Rectal smooth muscle tissue (tissue), 1 donor: Measurements from ENCODE around the gene STARD9.
A peak's percentile ranks its signal among the peaks of the same experiment; 100 is the strongest.

ENCODE experiments used
- H3K27ac ChIP-seq: one replicate; pipeline ENCODE4 v1.7.0; 2013; ENCODE audit warnings: low read depth, low read length, inconsistent platforms
- H3K27me3 ChIP-seq: one replicate; pipeline ENCODE4 v1.7.0; 2013; ENCODE audit warnings: low read length; ENCODE audit not compliant: control insufficient read depth, insufficient read depth
- H3K36me3 ChIP-seq: one replicate; pipeline ENCODE4 v1.7.0; 2013; ENCODE audit warnings: low read length; ENCODE audit not compliant: control insufficient read depth, insufficient read depth
- H3K4me1 ChIP-seq: one replicate; pipeline ENCODE4 v1.7.0; 2013; ENCODE audit warnings: low read length; ENCODE audit not compliant: control insufficient read depth, insufficient read depth
- H3K4me3 ChIP-seq: one replicate; pipeline ENCODE4 v1.7.0; 2013; ENCODE audit warnings: low read length
- H3K9ac ChIP-seq: one replicate; pipeline ENCODE4 v1.7.0; 2013; ENCODE audit warnings: low read length

Gene STARD9

GRCh38 chr15:42576040-42576594, 711 bp downstream of the STARD9 start:
- H3K4me3 ChIP-seq = peak overlapping the region; percentile 95
- peak overlapping the region; percentile 93 for H3K27ac ChIP-seq
- no peaks in the 10 kb centered on the region for H3K27me3 ChIP-seq
- H3K4me1 ChIP-seq = peaks cover 17% of the 10 kb centered on the region
- peak overlapping the region; percentile 80 for H3K9ac ChIP-seq
- no peaks in the 10 kb centered on the region for H3K36me3 ChIP-seq

GRCh38 chr15:42576776-42577175, 1.4 kb downstream of the STARD9 start:
- no peaks in the 10 kb centered on the region for H3K27me3 ChIP-seq
- no peak overlapping the region for H3K9ac ChIP-seq
- H3K4me3 ChIP-seq = peak overlapping the region; percentile 95
- peaks cover 20% of the 10 kb centered on the region for H3K4me1 ChIP-seq
- H3K36me3 ChIP-seq = no peaks in the 10 kb centered on the region
- H3K27ac ChIP-seq = peak overlapping the region; percentile 24

GRCh38 chr15:42577514-42578031, 2.2 kb downstream of the STARD9 start:
- H3K4me1 ChIP-seq = peaks cover 28% of the 10 kb centered on the region
- no peaks in the 10 kb centered on the region for H3K36me3 ChIP-seq
- no peak overlapping the region for H3K9ac ChIP-seq
- peak overlapping the region; percentile 45 for H3K27ac ChIP-seq
- H3K27me3 ChIP-seq = no peaks in the 10 kb centered on the region
- peak overlapping the region; percentile 27 for H3K4me3 ChIP-seq

- H3K4me1 ChIP-seq = peaks cover 36% of the 10 kb centered on the region
- H3K36me3 ChIP-seq = no peaks in the 10 kb centered on the region
- no peaks in the 10 kb centered on the region for H3K27me3 ChIP-seq
- H3K4me3 ChIP-seq = no peak overlapping the region
- no peak overlapping the region for H3K9ac ChIP-seq
- no peak overlapping the region for H3K27ac ChIP-seq
These were observed 3.7 kb downstream of the STARD9 start for GRCh38 chr15:42578984-42579537.

- Histone ChIP-seq H3K9ac (peak overlapping the region; percentile 66), H3K4me1 (peaks cover 39% of the 10 kb centered on the region), H3K4me3 (peak overlapping the region; percentile 68), H3K27me3 (no peaks in the 10 kb centered on the region), H3K36me3 (no peaks in the 10 kb centered on the region), H3K27ac (peak overlapping the region; percentile 91)
These were observed 5.9 kb downstream of the STARD9 start for GRCh38 chr15:42581272-42581730.

GRCh38 chr15:42582569-42583375, 7.4 kb downstream of the STARD9 start:
- Histone ChIP-seq H3K4me3 (peak overlapping the region; percentile 44), H3K4me1 (peaks cover 29% of the 10 kb centered on the region), H3K27me3 (no peaks in the 10 kb centered on the region), H3K9ac (peak overlapping the region; percentile 18), H3K36me3 (no peaks in the 10 kb centered on the region), H3K27ac (peak overlapping the region; percentile 91)

- no peak overlapping the region for H3K9ac ChIP-seq
- peak overlapping the region; percentile 91 for H3K27ac ChIP-seq
- H3K4me1 ChIP-seq = peaks cover 29% of the 10 kb centered on the region
- no peaks in the 10 kb centered on the region for H3K36me3 ChIP-seq
- H3K4me3 ChIP-seq = peak overlapping the region; percentile 44
- no peaks in the 10 kb centered on the region for H3K27me3 ChIP-seq
These were observed 8.8 kb downstream of the STARD9 start for GRCh38 chr15:42584031-42584765.

- Histone ChIP-seq H3K9ac (no peak overlapping the region), H3K27me3 (no peaks in the 10 kb centered on the region), H3K4me3 (no peak overlapping the region), H3K36me3 (no peaks in the 10 kb centered on the region), H3K4me1 (peaks cover 20% of the 10 kb centered on the region), H3K27ac (peak overlapping the region; percentile 30)
These were observed 15.3 kb downstream of the STARD9 start for GRCh38 chr15:42590619-42591237.

GRCh38 chr15:42591238-42591934, 16.0 kb downstream of the STARD9 start:
- Histone ChIP-seq H3K4me3 (no peak overlapping the region), H3K27me3 (no peaks in the 10 kb centered on the region), H3K27ac (peak overlapping the region; percentile 30), H3K36me3 (no peaks in the 10 kb centered on the region), H3K9ac (no peak overlapping the region), H3K4me1 (peaks cover 27% of the 10 kb centered on the region)

GRCh38 chr15:42592716-42593115, 17.3 kb downstream of the STARD9 start:
- no peak overlapping the region for H3K4me3 ChIP-seq
- H3K9ac ChIP-seq = no peak overlapping the region
- peak overlapping the region; percentile 44 for H3K27ac ChIP-seq
- no peaks in the 10 kb centered on the region for H3K36me3 ChIP-seq
- H3K27me3 ChIP-seq = no peaks in the 10 kb centered on the region
- peaks cover 29% of the 10 kb centered on the region for H3K4me1 ChIP-seq

GRCh38 chr15:42593143-42593542, 17.7 kb downstream of the STARD9 start:
- Histone ChIP-seq H3K27me3 (no peaks in the 10 kb centered on the region), H3K4me3 (no peak overlapping the region), H3K36me3 (no peaks in the 10 kb centered on the region), H3K27ac (peak overlapping the region; percentile 44), H3K4me1 (peaks cover 29% of the 10 kb centered on the region), H3K9ac (no peak overlapping the region)
